ENCODE data around the gene PACRGL. TPM values are rescaled to one million over a fixed set of nuclear protein-coding genes. Genes with fewer than 3 reads are reported as not detected.
"Not testable (repeated sequence)": the region's sequence is repeated elsewhere in the genome, so short reads cannot be mapped to it uniquely, and the experiment has no call there.

PACRGL gene
- total RNA-seq, 1 donor from 2014 or later = 26.9 TPM

DNA sequence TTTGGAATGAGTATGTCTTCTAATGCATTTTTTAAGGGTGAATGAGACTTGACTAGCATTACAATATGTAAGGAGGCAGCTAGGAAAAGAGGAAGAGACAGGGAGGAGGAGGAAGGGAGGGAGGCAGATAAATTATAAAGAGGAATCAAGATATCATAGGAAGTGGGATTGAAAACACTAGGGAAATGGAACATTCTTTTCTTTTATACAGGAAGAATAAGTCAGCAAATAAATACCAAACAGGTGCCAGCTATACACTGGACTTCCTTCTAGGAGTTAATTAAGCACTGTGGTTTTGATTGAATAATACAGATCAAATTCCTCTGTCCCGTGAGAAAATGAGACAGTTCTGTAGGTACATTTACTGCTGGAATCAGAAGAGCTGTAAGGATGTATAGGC lies 78.6 kb downstream of the PACRGL start:
- Mint-ChIP-seq H3K9me3 (peaks cover 20% of the 10 kb centered on the region), H3K36me3 (ENCODE audit: low read depth) (peaks cover 2% of the 10 kb centered on the region), H3K27ac (ENCODE audit: unreplicated experiment) (no peak overlapping the region), H3K27me3 (ENCODE audit: low read depth) (no peaks in the 10 kb centered on the region), H3K4me1 (no peaks in the 10 kb centered on the region), H3K4me3 (no peak overlapping the region)
- DNase-seq (ENCODE audit: low read depth, low spot score) = no peak
- TF ChIP-seq, protein P1, sequence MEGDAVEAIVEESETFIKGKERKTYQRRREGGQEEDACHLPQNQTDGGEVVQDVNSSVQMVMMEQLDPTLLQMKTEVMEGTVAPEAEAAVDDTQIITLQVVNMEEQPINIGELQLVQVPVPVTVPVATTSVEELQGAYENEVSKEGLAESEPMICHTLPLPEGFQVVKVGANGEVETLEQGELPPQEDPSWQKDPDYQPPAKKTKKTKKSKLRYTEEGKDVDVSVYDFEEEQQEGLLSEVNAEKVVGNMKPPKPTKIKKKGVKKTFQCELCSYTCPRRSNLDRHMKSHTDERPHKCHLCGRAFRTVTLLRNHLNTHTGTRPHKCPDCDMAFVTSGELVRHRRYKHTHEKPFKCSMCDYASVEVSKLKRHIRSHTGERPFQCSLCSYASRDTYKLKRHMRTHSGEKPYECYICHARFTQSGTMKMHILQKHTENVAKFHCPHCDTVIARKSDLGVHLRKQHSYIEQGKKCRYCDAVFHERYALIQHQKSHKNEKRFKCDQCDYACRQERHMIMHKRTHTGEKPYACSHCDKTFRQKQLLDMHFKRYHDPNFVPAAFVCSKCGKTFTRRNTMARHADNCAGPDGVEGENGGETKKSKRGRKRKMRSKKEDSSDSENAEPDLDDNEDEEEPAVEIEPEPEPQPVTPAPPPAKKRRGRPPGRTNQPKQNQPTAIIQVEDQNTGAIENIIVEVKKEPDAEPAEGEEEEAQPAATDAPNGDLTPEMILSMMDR (conservative IDR thresholded peaks at IDR 0.05) = no peak

DNA sequence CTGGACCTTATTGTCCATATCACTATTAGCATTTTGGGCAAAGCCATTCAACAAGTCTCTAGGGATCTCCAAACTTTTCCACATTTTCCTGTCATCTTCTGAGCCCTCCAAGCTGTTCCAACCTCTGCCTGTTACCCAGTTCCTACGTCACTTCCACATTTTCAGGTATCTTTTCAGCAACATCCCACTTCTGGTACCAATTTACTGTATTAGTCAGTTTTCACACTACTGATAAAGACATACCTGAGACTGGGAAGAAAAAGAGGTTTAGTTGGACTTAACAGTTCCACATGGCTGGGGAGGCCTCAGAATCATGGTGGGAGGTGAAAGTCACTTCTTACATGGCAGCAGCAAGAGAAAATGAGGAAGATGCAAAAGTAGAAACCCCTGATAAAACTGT lies 82.9 kb downstream of the PACRGL start:
- H3K27me3 Mint-ChIP-seq (ENCODE audit: low read depth); H3K4me3 Mint-ChIP-seq; H3K27ac Mint-ChIP-seq (ENCODE audit: unreplicated experiment); H3K36me3 Mint-ChIP-seq (ENCODE audit: low read depth); DNase-seq (ENCODE audit: low read depth, low spot score); H3K4me1 Mint-ChIP-seq: not testable (repeated sequence)
- H3K9me3 Mint-ChIP-seq = peaks cover 20% of the 10 kb centered on the region

DNA sequence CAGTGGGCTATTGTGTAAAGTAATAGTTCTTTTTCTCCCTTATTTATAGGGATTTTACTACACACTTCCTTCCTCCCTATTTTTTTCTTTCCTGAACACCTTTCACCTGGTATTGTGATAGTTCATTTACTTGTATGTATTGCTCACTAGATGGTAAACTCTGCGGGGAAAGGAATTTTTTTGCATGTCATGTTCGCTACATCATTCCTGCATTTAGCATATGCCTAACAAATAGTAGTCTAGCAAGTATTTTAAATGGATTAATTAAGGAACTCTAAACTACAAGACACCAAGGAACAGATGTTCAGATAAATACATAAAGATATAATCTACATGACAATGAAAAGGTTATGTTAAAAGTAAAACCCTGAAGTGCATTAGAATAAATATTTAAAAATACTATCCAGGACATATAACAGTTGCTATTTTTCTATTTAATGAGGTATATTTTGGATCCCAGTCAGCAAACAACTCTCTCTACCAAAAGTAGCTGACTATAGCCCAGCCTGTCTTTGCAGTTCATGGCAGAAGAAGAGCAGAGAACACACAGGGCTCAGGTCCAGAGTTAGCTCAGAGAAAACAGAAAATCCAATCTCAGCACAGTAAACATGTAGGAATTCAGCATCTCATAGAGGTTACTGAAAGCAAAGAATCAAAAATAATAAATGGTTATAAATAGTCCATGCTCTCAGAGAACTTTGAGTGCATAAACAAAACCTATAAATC lies 87.8 kb downstream of the PACRGL start:
- peaks cover 2% of the 10 kb centered on the region for H3K27me3 Mint-ChIP-seq (ENCODE audit: low read depth)
- H3K27ac Mint-ChIP-seq (ENCODE audit: unreplicated experiment) = no peak overlapping the region
- TF ChIP-seq, protein P1 (conservative IDR thresholded peaks at IDR 0.05) = no peak
- DNase-seq (ENCODE audit: low read depth, low spot score) = no peak
- H3K9me3 Mint-ChIP-seq = peaks cover 6% of the 10 kb centered on the region
- no peaks in the 10 kb centered on the region for H3K4me1 Mint-ChIP-seq
- no peak overlapping the region for H3K4me3 Mint-ChIP-seq
- H3K36me3 Mint-ChIP-seq (ENCODE audit: low read depth) = no peaks in the 10 kb centered on the region
